Thyroid gland (tissue), 4 donors: Measurements from ENCODE around the gene PUDP. TPM values are rescaled to one million over a fixed set of nuclear protein-coding genes. Genes with fewer than 3 reads are reported as not detected.

Experiments
- DNase-seq, 2 donors: peaks; one replicate each; pipeline ENCODE4 v3.0.0-alpha.2; 2019
- H3K27ac ChIP-seq, 3 donors: fragments of 200-600 bp; sonication (generic); 1 replicate in 2 of 3; 2 replicates in 1 of 3; pipeline ENCODE4 v1.5.1; 2016 to 2019; ENCODE audit warnings: mild to moderate bottlenecking in 1 of 3, moderate library complexity in 1 of 3
- H3K27me3 ChIP-seq: fragments of 200-600 bp; sonication (generic); one replicate; pipeline ENCODE4 v1.5.1; 2019
- H3K36me3 ChIP-seq, 2 donors: fragments of 200-600 bp; sonication (generic); one replicate each; pipeline ENCODE4 v1.5.1; 2016 to 2019
- H3K4me1 ChIP-seq, 2 donors: fragments of 200-600 bp; sonication (generic); one replicate each; pipeline ENCODE4 v1.5.1; 2017 to 2019
- H3K4me3 ChIP-seq, 3 donors: fragments of 200-600 bp; sonication (generic); replicated peaks in 1 of 3; 1 replicate in 2 of 3; 2 replicates in 1 of 3; pipeline ENCODE4 v1.5.1; 2016; ENCODE audit warnings: mild to moderate bottlenecking in 1 of 3
- H3K9me3 ChIP-seq: fragments of 200-600 bp; sonication (generic); one replicate; pipeline ENCODE4 v1.5.1; 2017
- CTCF ChIP-seq, 6 experiments: fragments of 200-600 bp in 3 of 6; fragments of 450-650 bp in 3 of 6; sonication (generic) in 3 of 6; IDR thresholded peaks; one replicate each; pipeline ENCODE4 v1.5.1; 2016 to 2019; ENCODE audit warnings: antibody characterized with exemption in 6 of 6, mild to moderate bottlenecking in 2 of 6, inconsistent platforms in 1 of 6, moderate library complexity in 1 of 6
- POLR2A ChIP-seq, 2 donors: fragments of 450-650 bp; IDR thresholded peaks; one replicate each; pipeline ENCODE4 v1.6.1; 2017; ENCODE audit warnings: antibody characterized with exemption in 2 of 2, mild to moderate bottlenecking in 2 of 2, moderate library complexity in 1 of 2
- WGBS, 2 donors: methylation state at CpG; one replicate each; pipeline ENCODE4 v1.1.5; 2017; 5-methylcytosine and 5-hydroxymethylcytosine counted together
- intact Hi-C: fragments of 100-400 bp; cut with DNase I; formaldehyde crosslinking; loops from one replicate; pipeline ENCODE4 v1.15.1; 2023
- total RNA-seq, 4 donors: library from RNA; depleted of rRNA; stranded (reverse); fragments of >200 nt; gene quantifications; one replicate each; pipeline ENCODE4 v1.2.3, GENCODE V29; 2016

PUDP gene
- total RNA-seq, 4 donors from 2014 or later = 11.3 to 27.5 (median 18.0) TPM

DNA sequence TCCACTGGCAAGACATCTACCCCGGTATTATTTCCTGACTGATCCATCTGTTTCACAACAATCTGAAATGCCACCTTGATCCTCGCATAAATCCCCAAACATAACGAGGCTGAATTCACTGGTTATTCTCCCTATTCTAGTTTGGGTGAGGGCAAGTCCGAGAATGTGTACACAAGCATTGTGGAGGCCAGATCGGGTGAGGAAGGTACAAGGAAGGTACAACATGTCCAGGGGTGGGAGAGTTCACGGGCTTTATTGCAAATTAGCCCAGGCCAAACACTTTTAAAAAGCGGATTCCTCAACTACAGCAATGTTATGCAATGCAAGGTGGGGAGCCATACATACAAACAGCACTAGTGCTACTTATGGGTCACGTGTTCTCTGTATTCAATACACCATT, 82.5 kb downstream of the PUDP start:
- intact Hi-C loops = no loop called here

DNA sequence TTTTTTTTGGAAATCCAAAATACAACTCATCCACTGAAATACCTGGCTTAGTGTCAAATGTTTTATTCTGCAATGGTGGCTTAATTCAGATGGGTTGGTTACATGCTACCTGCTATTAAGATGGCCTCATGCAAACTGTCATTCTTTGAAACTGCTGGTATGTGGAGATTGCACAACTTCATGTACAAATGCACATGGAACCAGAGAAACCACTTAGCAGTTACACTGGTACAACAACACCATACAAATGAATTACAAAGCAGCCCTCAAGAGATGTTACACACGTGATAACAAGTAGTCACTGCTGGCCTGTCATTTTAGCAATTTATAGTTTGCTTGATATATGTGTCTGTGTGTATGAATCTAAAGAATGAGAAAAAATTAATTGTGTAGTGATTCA, 85.0 kb downstream of the PUDP start:
- H3K36me3 ChIP-seq = no peaks in the 10 kb centered on the region
- 64 to 71% methylated on average over 1 of the region's 1 CpG for WGBS, 2 donors
- DNase-seq = no peak
- TF ChIP-seq CTCF (IDR thresholded peaks at IDR 0.05) = no peak
- TF ChIP-seq POLR2A (IDR thresholded peaks at IDR 0.05) = no peak
- intact Hi-C loops = no loop called here
- no peaks in the 10 kb centered on the region for H3K4me1 ChIP-seq
- H3K4me3 ChIP-seq = no peak overlapping the region
- no peaks in the 10 kb centered on the region for H3K27me3 ChIP-seq
- no peak overlapping the region for H3K27ac ChIP-seq
- no peaks in the 10 kb centered on the region for H3K9me3 ChIP-seq

More for the DNA sequence above, 82.5 kb downstream of the PUDP start:
- H3K36me3 ChIP-seq = no peaks in the 10 kb centered on the region
- H3K4me1 ChIP-seq = no peaks in the 10 kb centered on the region
- H3K4me3 ChIP-seq = no peak overlapping the region
- no peaks in the 10 kb centered on the region for H3K27me3 ChIP-seq
- no peak for TF ChIP-seq CTCF (IDR thresholded peaks at IDR 0.05)
- DNase-seq = no peak
- H3K27ac ChIP-seq = no peak overlapping the region
- no peaks in the 10 kb centered on the region for H3K9me3 ChIP-seq
- WGBS, 2 donors = 94 to 99% methylated on average over 8 of the region's 8 CpGs

DNA sequence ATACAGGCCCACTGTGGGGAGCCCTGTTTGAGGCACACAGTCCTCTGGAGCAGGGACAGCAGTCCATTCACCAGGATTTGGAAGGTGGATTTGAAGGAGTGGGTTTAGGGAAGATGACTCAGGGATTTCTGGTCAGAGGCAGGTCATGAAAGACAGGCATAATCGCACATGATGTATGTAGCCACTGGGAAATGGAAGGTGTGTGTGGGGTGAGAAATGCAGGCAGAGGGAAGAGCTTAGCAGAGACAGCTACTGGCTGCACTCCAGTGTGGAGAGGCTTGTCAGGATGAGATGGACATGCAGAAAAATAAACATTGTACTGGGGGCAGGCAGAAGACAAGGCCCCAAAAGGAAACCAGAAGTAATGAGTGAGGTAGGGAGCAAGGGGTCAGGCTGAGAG, 85.7 kb downstream of the PUDP start:
- WGBS, 2 donors = 90 to 92% methylated on average over 1 of the region's 1 CpG

GRCh38 chrX:7061429-7061828, 86.5 kb downstream of the PUDP start:
- H3K27me3 ChIP-seq = no peaks in the 10 kb centered on the region
- 89 to 92% methylated on average over 2 of the region's 2 CpGs for WGBS, 2 donors
- peaks cover 0 to 2% of the 10 kb centered on the region in 2 donors for H3K36me3 ChIP-seq
- no peak overlapping the region for H3K4me3 ChIP-seq
- no peaks in the 10 kb centered on the region for H3K9me3 ChIP-seq
- no peak overlapping the region for H3K27ac ChIP-seq
- no peak for DNase-seq
- intact Hi-C loops = no loop called here
- H3K4me1 ChIP-seq = no peaks in the 10 kb centered on the region
- TF ChIP-seq POLR2A (IDR thresholded peaks at IDR 0.05) = no peak
- no peak for TF ChIP-seq CTCF (IDR thresholded peaks at IDR 0.05)

More for the DNA sequence above, 85.7 kb downstream of the PUDP start:
- TF ChIP-seq POLR2A (IDR thresholded peaks at IDR 0.05) (no peak), CTCF (IDR thresholded peaks at IDR 0.05) (no peak)
- no peak for DNase-seq
- Histone ChIP-seq H3K27ac (no peak overlapping the region), H3K36me3 (peaks cover 0 to under 1% of the 10 kb centered on the region in 2 donors), H3K9me3 (no peaks in the 10 kb centered on the region), H3K4me3 (no peak overlapping the region), H3K27me3 (no peaks in the 10 kb centered on the region), H3K4me1 (no peaks in the 10 kb centered on the region)
- intact Hi-C loops = no loop called here

GRCh38 chrX:7060444-7060843, 87.5 kb downstream of the PUDP start:
- Histone ChIP-seq H3K4me1 (peaks cover 0 to 5% of the 10 kb centered on the region in 2 donors), H3K27ac (no peak overlapping the region), H3K36me3 (peaks cover 0 to 2% of the 10 kb centered on the region in 2 donors), H3K27me3 (no peaks in the 10 kb centered on the region), H3K9me3 (no peaks in the 10 kb centered on the region), H3K4me3 (no peak overlapping the region)
- no peak for DNase-seq
- TF ChIP-seq POLR2A (IDR thresholded peaks at IDR 0.05) = no peak
- TF ChIP-seq CTCF (IDR thresholded peaks at IDR 0.05) = no peak
- intact Hi-C loops = no loop called here
- WGBS, 2 donors = 96 to 100% methylated on average over 6 of the region's 6 CpGs
